ENCODE results near the gene PTPN4. TPM values are rescaled to one million over a fixed set of nuclear protein-coding genes. Genes with fewer than 3 reads are reported as not detected.

The PTPN4 gene
- total and polyA plus RNA-seq, 2 donors (not counting 3 experiments of a cell fraction or from before 2014, with no cell fraction given), result 6.8 to 29.6 TPM

- H3K9me1 ChIP-seq (replicated peaks; ENCODE audit: control insufficient read depth, extremely low read depth, insufficient read depth, low read length), result no peaks in the 10 kb centered on the region
- intact Hi-C loops (cut with micrococcal nuclease), result no loop called here
- H3K9me3 ChIP-seq (replicated peaks; ENCODE audit: control insufficient read depth, insufficient read depth, low read length), result no peaks in the 10 kb centered on the region
- ChIA-PET CTCF (interaction anchor here (1.2 to 1.4 kb wide), 2 partner anchors 16 to 30 kb away, joined by 3 read pairs; no protein-coding TSS in a partner anchor), POLR2A (no interaction called here)
- H3K36me3 ChIP-seq (ENCODE audit: control insufficient read depth in 2 of 2, extremely low read depth in 1 of 2, insufficient read depth in 2 of 2, low read length in 2 of 2), result no peaks in the 10 kb centered on the region
- H3K4me2 ChIP-seq (ENCODE audit: insufficient read depth, low read length), result no peak overlapping the region
- dilution Hi-C loops (cut with MboI; ENCODE audit: extremely low pct_ligation_motif_present, low sequenced_read_pairs), result no loop called here
- TF ChIP-seq EZH2 (IDR thresholded peaks at IDR 0.05; ENCODE audit: borderline replicate concordance, low read depth, low read length, severe bottlenecking), result no peak
- no TSS peak for BruUV-seq (replicated peaks)
- H3K4me1 ChIP-seq (ENCODE audit: control insufficient read depth, extremely low read depth, insufficient read depth, low read length), result no peaks in the 10 kb centered on the region
- no peaks in the 10 kb centered on the region for H3K79me2 ChIP-seq (ENCODE audit: control insufficient read depth, insufficient read depth, low read length)
- FAIRE-seq (no peak), DNase-seq (ENCODE audit: low read depth, low spot score) (no peak)
- H3K27ac ChIP-seq (ENCODE audit: insufficient read depth, low read depth, low read length), result no peak overlapping the region
- H3K27me3 ChIP-seq (ENCODE audit: control insufficient read depth in 2 of 2, insufficient read depth in 2 of 2, low read length in 2 of 2), result peaks cover 19 to 20% of the 10 kb centered on the region in 2 experiments
- no peak overlapping the region for H3K9ac ChIP-seq (replicated peaks; ENCODE audit: extremely low read depth, insufficient read depth, low read length)
- H4K20me1 ChIP-seq (replicated peaks; ENCODE audit: control insufficient read depth, extremely low read depth, insufficient read depth, low read length), result no peaks in the 10 kb centered on the region
- H2AFZ ChIP-seq (ENCODE audit: low read depth, low read length), result no peak overlapping the region
- H3K4me3 ChIP-seq (replicated peaks in 1 of 3; ENCODE audit: insufficient read depth in 1 of 3, low read depth in 1 of 3, low read length in 3 of 3), result no peak overlapping the region
These were observed 27.0 kb upstream of the PTPN4 start for GRCh38 chr2:119732601-119733164.

GRCh38 chr2:119734047-119734446, 25.7 kb upstream of the PTPN4 start:
- CTCF ChIA-PET, result interaction anchor here (0.9 kb wide), 1 partner anchor 441 kb away, joined by 3 read pairs; no protein-coding TSS in a partner anchor
- TF ChIP-seq POLR2AphosphoS5 (IDR thresholded peaks at IDR 0.05; ENCODE audit: insufficient read depth, low read depth, low read length) (no peak), EZH2 (IDR thresholded peaks at IDR 0.05; ENCODE audit: borderline replicate concordance, low read depth, low read length, severe bottlenecking) (no peak), GATA2 (IDR thresholded peaks at IDR 0.05; ENCODE audit: insufficient read depth, insufficient read length, low read depth, low read length) (no peak), CTCF (IDR thresholded peaks at IDR 0.05; ENCODE audit: extremely low read depth in 1 of 2, insufficient read depth in 1 of 2, low read depth in 1 of 2, low read length in 2 of 2) (no peak), JUN (IDR thresholded peaks at IDR 0.05; ENCODE audit: borderline replicate concordance, insufficient read depth, insufficient read length, low read depth) (no peak), FOS (IDR thresholded peaks at IDR 0.05; ENCODE audit: borderline replicate concordance, insufficient read depth, low read length) (no peak), MAX (IDR thresholded peaks at IDR 0.05; ENCODE audit: insufficient read depth, insufficient read length) (no peak), POLR2A (IDR thresholded peaks at IDR 0.05; ENCODE audit: low read depth, low read length) (no peak), MYC (IDR thresholded peaks at IDR 0.05; ENCODE audit: low read depth, low read length) (no peak)
- Histone ChIP-seq H3K9me1 (replicated peaks; ENCODE audit: control insufficient read depth, extremely low read depth, insufficient read depth, low read length) (no peaks in the 10 kb centered on the region), H3K79me2 (ENCODE audit: control insufficient read depth, insufficient read depth, low read length) (no peaks in the 10 kb centered on the region), H4K20me1 (replicated peaks; ENCODE audit: control insufficient read depth, extremely low read depth, insufficient read depth, low read length) (no peaks in the 10 kb centered on the region), H3K4me2 (ENCODE audit: insufficient read depth, low read length) (no peak overlapping the region), H3K27ac (ENCODE audit: insufficient read depth, low read depth, low read length) (no peak overlapping the region), H3K9ac (replicated peaks; ENCODE audit: extremely low read depth, insufficient read depth, low read length) (no peak overlapping the region), H2AFZ (ENCODE audit: low read depth, low read length) (no peak overlapping the region), H3K27me3 (ENCODE audit: control insufficient read depth in 2 of 2, insufficient read depth in 2 of 2, low read length in 2 of 2) (peaks cover 13 to 15% of the 10 kb centered on the region in 2 experiments), H3K4me1 (ENCODE audit: control insufficient read depth, extremely low read depth, insufficient read depth, low read length) (no peaks in the 10 kb centered on the region), H3K4me3 (replicated peaks in 1 of 3; ENCODE audit: insufficient read depth in 1 of 3, low read depth in 1 of 3, low read length in 3 of 3) (no peak overlapping the region), H3K36me3 (ENCODE audit: control insufficient read depth in 2 of 2, extremely low read depth in 1 of 2, insufficient read depth in 2 of 2, low read length in 2 of 2) (no peaks in the 10 kb centered on the region), H3K9me3 (replicated peaks; ENCODE audit: control insufficient read depth, insufficient read depth, low read length) (no peaks in the 10 kb centered on the region)
- DNase-seq (ENCODE audit: low read depth, low spot score) (no peak), FAIRE-seq (no peak)
- dilution Hi-C loops (cut with MboI; ENCODE audit: extremely low pct_ligation_motif_present, low sequenced_read_pairs), result no loop called here
- intact Hi-C loops (cut with micrococcal nuclease), result no loop called here
- POLR2A ChIA-PET, result no interaction called here
- no TSS peak for BruUV-seq (replicated peaks)
